Measurements from ENCODE around the gene OR6T1. TPM values are rescaled to one million over a fixed set of nuclear protein-coding genes. Genes with fewer than 3 reads are reported as not detected.

OR6T1 gene
- total RNA-seq, 1 donor from 2014 or later: not detected

DNA sequence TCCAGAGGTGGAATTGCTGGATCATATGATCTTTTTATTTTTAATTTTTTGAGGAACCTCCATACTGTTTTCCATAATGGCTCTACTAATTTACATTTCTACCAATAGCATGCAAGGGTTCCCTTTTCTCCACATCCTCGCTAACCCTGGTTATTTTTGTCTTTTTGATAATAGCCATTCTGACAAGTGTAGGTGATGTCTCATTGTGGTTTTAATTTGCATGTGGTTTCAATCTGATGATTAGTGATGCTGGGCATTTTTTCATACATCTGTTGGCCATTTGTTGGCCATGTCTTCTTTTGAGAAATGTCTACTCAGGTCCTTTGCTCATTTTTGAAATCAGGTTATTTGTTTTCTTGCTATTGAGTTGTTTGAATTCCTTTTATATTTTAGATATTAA lies 19.6 kb downstream of the OR6T1 start:
- no peaks in the 10 kb centered on the region for H3K36me3 Mint-ChIP-seq (ENCODE audit: unreplicated experiment)
- no peak overlapping the region for H3K27ac Mint-ChIP-seq (ENCODE audit: unreplicated experiment)
- H3K4me1 Mint-ChIP-seq (ENCODE audit: unreplicated experiment): no peaks in the 10 kb centered on the region
- H3K27me3 Mint-ChIP-seq (ENCODE audit: unreplicated experiment): no peaks in the 10 kb centered on the region
- H3K9me3 Mint-ChIP-seq (ENCODE audit: unreplicated experiment): no peaks in the 10 kb centered on the region
- TF ChIP-seq CTCF (IDR thresholded peaks at IDR 0.05): no peak
- DNase-seq (ENCODE audit: extremely low spot score, unreplicated experiment): no peak
- H3K4me3 Mint-ChIP-seq (ENCODE audit: unreplicated experiment): no peak overlapping the region

DNA sequence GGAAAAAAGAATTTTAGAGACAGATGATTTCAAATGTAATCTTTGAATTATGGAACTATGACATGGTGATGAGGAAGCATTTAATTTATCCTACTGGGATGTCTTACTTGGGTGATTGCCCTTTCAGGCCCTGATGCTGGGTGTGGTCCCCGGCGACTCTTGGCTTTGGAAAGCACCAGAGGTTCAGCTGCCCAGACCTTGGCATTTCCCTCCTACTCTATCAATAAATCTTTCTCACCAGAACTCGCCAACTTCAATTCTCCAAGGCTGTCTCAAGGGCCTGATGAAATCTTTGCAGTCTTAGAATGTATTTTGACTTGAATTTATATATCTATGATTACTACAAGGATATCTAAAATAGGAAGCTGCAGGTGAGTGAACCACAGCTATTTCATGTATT lies 22.7 kb downstream of the OR6T1 start:
- DNase-seq (ENCODE audit: extremely low spot score, unreplicated experiment): no peak
- Mint-ChIP-seq H3K36me3 (ENCODE audit: unreplicated experiment) (no peaks in the 10 kb centered on the region), H3K9me3 (ENCODE audit: unreplicated experiment) (no peaks in the 10 kb centered on the region), H3K27ac (ENCODE audit: unreplicated experiment) (no peak overlapping the region), H3K27me3 (ENCODE audit: unreplicated experiment) (no peaks in the 10 kb centered on the region), H3K4me1 (ENCODE audit: unreplicated experiment) (no peaks in the 10 kb centered on the region), H3K4me3 (ENCODE audit: unreplicated experiment) (no peak overlapping the region)
- TF ChIP-seq CTCF (IDR thresholded peaks at IDR 0.05): no peak

DNA sequence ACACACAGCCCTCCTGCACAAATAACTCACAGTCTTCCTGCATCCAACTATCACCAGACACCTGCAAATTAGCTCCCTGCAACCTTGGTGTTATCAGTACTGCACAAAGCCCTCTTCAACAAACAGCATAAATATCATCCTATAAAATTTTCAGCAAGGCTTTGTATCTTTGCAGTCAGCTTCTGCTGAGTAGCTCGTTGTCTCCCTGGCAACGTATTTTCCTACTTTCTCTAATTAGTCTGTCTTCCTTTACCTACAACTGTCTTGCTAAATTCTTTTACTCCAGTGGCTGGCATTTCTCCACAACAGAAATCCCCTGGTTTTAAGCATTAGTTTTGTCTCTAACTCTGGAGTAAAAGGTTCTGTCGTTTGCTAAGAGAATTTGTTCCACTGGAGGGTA lies 37.8 kb downstream of the OR6T1 start:
- Mint-ChIP-seq H3K27ac (ENCODE audit: unreplicated experiment) (no peak overlapping the region), H3K4me1 (ENCODE audit: unreplicated experiment) (no peaks in the 10 kb centered on the region), H3K36me3 (ENCODE audit: unreplicated experiment) (no peaks in the 10 kb centered on the region), H3K27me3 (ENCODE audit: unreplicated experiment) (peaks cover 1% of the 10 kb centered on the region), H3K4me3 (ENCODE audit: unreplicated experiment) (no peak overlapping the region), H3K9me3 (ENCODE audit: unreplicated experiment) (no peaks in the 10 kb centered on the region)
- TF ChIP-seq CTCF (IDR thresholded peaks at IDR 0.05): no peak
- no peak for DNase-seq (ENCODE audit: extremely low spot score, unreplicated experiment)

GRCh38 chr11:123904932-123905331 lies 38.7 kb downstream of the OR6T1 start:
- peaks cover 2% of the 10 kb centered on the region for H3K27me3 Mint-ChIP-seq (ENCODE audit: unreplicated experiment)
- H3K4me3 Mint-ChIP-seq (ENCODE audit: unreplicated experiment): no peak overlapping the region
- TF ChIP-seq CTCF (IDR thresholded peaks at IDR 0.05): no peak
- no peaks in the 10 kb centered on the region for H3K36me3 Mint-ChIP-seq (ENCODE audit: unreplicated experiment)
- no peaks in the 10 kb centered on the region for H3K4me1 Mint-ChIP-seq (ENCODE audit: unreplicated experiment)
- no peaks in the 10 kb centered on the region for H3K9me3 Mint-ChIP-seq (ENCODE audit: unreplicated experiment)
- no peak overlapping the region for H3K27ac Mint-ChIP-seq (ENCODE audit: unreplicated experiment)
- DNase-seq (ENCODE audit: extremely low spot score, unreplicated experiment): no peak

DNA sequence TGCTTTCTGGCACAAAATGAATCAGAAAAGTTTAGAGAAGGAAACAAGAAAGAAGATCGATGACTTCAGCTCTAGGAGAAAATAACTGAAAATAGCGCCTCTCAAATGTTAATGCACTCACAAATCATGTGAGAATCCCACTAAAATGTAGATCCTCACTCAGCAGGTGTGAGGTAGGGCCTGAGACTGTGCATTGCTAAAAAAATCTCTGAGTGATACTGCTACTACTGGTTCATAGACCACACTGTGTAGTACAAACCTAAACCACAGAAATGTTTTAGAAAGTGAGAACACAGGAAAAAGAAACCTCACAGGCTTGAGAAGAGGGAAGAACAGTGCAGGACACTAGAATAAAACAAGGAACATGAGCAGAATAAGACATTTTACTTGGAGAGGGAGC lies 39.7 kb downstream of the OR6T1 start:
- Mint-ChIP-seq H3K4me1 (ENCODE audit: unreplicated experiment) (no peaks in the 10 kb centered on the region), H3K36me3 (ENCODE audit: unreplicated experiment) (no peaks in the 10 kb centered on the region), H3K4me3 (ENCODE audit: unreplicated experiment) (no peak overlapping the region), H3K9me3 (ENCODE audit: unreplicated experiment) (no peaks in the 10 kb centered on the region), H3K27me3 (ENCODE audit: unreplicated experiment) (peaks cover 2% of the 10 kb centered on the region), H3K27ac (ENCODE audit: unreplicated experiment) (no peak overlapping the region)
- DNase-seq (ENCODE audit: extremely low spot score, unreplicated experiment): no peak
- TF ChIP-seq CTCF (IDR thresholded peaks at IDR 0.05): no peak

All from osteocyte (in vitro differentiated cells).